Anterior cingulate cortex (tissue), 58 donors: ENCODE results near the gene ANKRD24.
"Not testable (repeated sequence)": the region's sequence is repeated elsewhere in the genome, so short reads cannot be mapped to it uniquely, and the experiment has no call there.

Experiments
- DNase-seq, 58 donors: peaks; one replicate each; lab custom pipeline; 2025; lab: John Stamatoyannopoulos, UW

ANKRD24 gene

GRCh38 chr19:4227771-4228170 is 45.3 kb downstream of the ANKRD24 start:
- no peak for DNase-seq

- DNase-seq = no peak
Observed at GRCh38 chr19:4228765-4229178, 46.3 kb downstream of the ANKRD24 start.

GRCh38 chr19:4229179-4229931 is 46.9 kb downstream of the ANKRD24 start, which contains the start of gene EBI3:
EBI3 (plus strand) TSS chr19:4229523; CDS start chr19:4229551, 28 bp downstream.
- peak in 13 of 58 donors; percentile 1 to 49 (median 9) for DNase-seq

GRCh38 chr19:4230237-4230636 is 47.7 kb downstream of the ANKRD24 start:
- DNase-seq = not testable (repeated sequence)

- DNase-seq = not testable (repeated sequence)
Observed at GRCh38 chr19:4231521-4231920, 49.0 kb downstream of the ANKRD24 start.

- DNase-seq = not testable (repeated sequence)
Observed at GRCh38 chr19:4232139-4232538, 49.6 kb downstream of the ANKRD24 start.

GRCh38 chr19:4232614-4233281 is 50.3 kb downstream of the ANKRD24 start:
- DNase-seq = no peak

- peak in 17 of 58 donors; percentile 1 to 58 (median 7) for DNase-seq
Observed at GRCh38 chr19:4233282-4233853, 50.9 kb downstream of the ANKRD24 start.

- DNase-seq = peak in 1 of 58 donors; percentile 10
Observed at GRCh38 chr19:4234142-4234861, 51.8 kb downstream of the ANKRD24 start.

- DNase-seq = no peak
Observed at GRCh38 chr19:4234862-4235201, 52.3 kb downstream of the ANKRD24 start.

- DNase-seq = not testable (repeated sequence)
Observed at GRCh38 chr19:4237510-4237909, 55.0 kb downstream of the ANKRD24 start.

GRCh38 chr19:4238831-4239230 is 56.3 kb downstream of the ANKRD24 start:
- DNase-seq = no peak

GRCh38 chr19:4241824-4242430 is 59.4 kb downstream of the ANKRD24 start:
- DNase-seq = peak in 1 of 58 donors; percentile 7

- not testable (repeated sequence) for DNase-seq
Observed at GRCh38 chr19:4245938-4246337, 63.4 kb downstream of the ANKRD24 start.

- peak; percentile 82 to 98 (median 94) for DNase-seq
Observed at GRCh38 chr19:4246767-4247593, 64.5 kb downstream of the ANKRD24 start, which contains the start of gene YJU2. YJU2 (plus strand) TSS chr19:4247080; CDS start chr19:4247147, 67 bp downstream.

GRCh38 chr19:4256563-4256962 is 74.1 kb downstream of the ANKRD24 start:
- DNase-seq = no peak

GRCh38 chr19:4257025-4257424 is 74.5 kb downstream of the ANKRD24 start:
- DNase-seq = no peak

GRCh38 chr19:4258181-4258580 is 75.7 kb downstream of the ANKRD24 start:
- no peak for DNase-seq

GRCh38 chr19:4260613-4261191 is 78.2 kb downstream of the ANKRD24 start:
- no peak for DNase-seq
